GM19025 (cell line): ENCODE results near the gene EML4.
"Not testable (repeated sequence)": the region's sequence is repeated elsewhere in the genome, so short reads cannot be mapped to it uniquely, and the experiment has no call there.

ENCODE experiments used
- ATAC-seq: cut with Tn5 transposase; IDR thresholded peaks from one replicate; pipeline ENCODE4 v1.9.1; 2021; ENCODE audit warnings: mild to moderate bottlenecking, low read depth, moderate library complexity; ENCODE audit not compliant: unreplicated experiment

The EML4 gene

GRCh38 chr2:42369532-42370229 lies 200.5 kb downstream of the EML4 start:
- no peak for ATAC-seq

DNA sequence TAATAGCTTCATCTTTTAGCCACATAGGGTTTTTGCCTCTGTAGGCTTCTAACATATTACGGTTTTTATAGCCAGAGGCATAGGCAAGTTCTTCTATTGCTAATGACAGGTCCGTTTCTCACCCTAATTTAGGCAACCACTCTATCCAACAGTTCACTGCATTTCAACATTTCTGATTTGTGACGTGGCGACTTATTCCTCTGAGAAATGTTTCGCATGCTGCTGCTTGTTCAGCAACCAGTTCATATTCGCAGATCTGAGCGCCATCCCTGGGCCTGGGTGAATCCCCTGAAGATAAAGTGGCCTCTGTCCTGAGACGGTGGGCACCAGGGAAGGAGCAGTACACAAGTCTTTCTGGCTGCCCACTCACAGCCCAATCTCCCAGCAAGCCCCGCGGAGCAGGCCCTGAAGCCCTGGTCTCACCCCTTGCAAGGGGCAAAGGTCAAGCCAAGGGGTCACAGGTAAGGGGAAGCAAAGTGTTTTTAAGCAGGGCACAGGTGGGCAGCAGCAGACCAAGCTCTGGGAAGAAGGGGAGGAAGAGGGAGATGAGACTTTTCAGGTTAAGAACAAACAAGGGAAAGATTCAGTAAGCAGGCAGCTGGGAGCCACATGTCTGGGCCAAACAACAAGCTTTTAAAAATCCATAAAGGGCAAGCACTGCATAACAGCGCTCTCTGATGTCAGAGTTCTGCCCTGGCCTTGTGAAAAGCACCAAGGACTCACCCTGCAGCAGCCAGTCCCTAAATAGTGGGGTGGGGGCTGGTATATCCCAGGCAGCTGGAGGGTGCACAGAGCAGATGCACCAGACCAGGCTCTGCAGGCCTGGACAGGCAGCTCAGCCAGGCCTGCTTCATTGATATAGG lies 202.7 kb downstream of the EML4 start:
- ATAC-seq, result no peak

DNA sequence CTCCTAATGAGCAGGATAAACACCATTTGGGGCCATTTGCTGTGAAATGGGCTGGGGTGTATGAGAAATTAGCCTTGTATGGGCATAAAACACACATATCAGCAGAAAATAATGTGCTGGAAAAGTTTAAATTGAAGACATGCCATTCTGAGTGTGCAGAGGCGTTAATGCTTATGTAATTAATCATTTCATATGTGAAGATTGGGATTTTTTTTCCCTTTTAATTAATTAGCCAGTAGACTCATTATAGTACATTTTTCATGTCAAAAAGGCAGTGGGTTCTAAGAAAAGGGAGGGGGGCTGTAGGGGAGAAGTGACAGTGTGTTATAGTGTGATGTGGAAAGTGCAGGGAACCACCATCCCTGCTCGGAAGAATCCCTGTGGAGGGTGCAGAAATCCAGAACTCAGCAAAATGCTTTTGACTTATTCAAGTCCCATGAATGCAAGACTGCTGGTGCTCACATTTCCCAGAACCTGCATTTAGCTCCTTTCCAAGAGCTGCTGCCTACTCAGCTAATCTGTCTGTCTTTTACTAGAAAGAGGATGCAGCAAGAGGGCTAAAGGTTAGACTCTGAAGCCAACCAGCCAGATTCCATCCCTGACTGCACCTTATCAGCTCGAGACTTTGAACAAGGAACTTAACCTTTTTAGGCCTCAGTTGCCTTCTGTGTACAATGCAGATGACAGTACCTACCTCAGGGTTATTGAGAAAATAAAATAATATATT lies 203.5 kb downstream of the EML4 start:
- ATAC-seq, result no peak

DNA sequence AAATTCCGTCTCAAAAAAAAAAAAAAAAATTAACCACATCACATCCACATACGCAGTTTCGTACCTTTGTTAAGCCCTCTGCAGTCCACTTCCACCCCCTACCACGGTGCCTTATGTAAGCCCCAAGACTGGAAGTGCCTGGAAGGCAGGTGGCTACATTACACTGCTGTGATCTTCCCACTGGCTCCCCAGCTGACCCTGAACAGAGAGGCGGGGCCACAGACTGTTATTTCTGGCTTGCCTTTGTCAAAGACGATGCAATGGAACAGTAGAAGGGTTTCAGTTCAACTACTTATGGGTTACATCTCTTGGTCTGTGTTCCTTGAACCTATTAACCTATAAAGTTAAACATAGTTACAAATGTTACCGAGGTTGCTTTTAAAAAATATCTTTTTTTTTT lies 207.6 kb downstream of the EML4 start:
- ATAC-seq, result no peak

DNA sequence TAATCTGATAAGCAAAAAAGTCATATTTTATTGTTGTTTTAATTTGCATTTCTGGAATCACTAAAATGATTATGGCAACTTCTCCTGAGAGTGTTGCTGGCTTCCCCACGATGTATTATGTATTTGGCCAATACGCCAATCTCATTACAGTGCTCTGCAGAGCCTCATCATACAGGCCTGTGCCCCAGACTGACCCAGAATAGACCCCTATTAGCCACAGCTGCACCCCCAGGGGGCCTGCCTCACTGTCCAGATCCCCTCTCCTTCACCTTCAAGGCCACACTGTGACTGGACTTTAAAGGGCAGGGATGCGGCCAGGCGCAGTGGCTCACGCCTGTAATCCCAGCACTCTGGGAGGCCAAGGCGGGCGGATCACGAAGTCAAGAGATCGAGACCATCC lies 209.3 kb downstream of the EML4 start:
- ATAC-seq, result no peak

DNA sequence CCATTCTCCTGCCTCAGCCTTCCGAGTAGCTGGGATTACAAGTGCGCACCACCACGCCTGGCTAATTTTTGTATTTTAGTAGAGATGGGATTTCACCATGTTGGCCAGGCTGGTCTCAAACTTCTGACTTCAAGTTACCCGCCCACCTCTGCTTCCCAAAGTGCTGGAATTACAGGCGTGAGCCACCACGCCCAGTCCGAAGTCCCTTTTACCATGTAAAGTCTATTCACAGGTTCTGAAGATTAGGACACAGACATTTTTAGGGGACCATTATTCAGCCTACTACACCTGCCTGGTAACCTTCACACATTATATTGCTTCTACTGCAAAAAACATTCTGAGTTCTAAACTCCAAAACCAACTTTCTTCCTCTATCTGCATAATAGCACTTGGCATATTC lies 210.9 kb downstream of the EML4 start:
- not testable (repeated sequence) for ATAC-seq

DNA sequence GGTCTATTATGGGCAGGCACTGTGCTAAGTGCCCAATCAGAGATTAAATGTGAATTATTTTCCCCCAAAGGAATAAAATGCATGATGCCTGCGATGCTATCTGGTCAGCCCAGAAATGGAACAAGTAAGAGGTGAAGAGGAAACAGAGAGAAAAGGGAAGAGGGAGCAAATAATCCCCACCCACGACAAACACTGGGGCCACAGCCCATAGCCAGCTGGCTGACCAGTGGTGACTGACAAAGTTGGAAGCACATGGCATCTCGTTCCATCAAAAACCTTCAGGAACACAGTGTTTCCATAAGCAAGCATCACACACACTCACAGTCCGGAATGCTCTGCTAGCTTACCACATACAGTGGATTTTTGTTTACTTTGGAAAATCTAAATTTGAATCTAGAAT lies 213.0 kb downstream of the EML4 start:
- ATAC-seq, result no peak
